IPS DF 19.7 (cell line): ENCODE results near the gene DHDH.

ENCODE experiments used
- DNase-seq: peaks from one replicate; pipeline ENCODE4 v3.0.0-alpha.2; 2013; ENCODE audit warnings: low read depth, low spot score

Gene DHDH

GRCh38 chr19:48966541-48967345, 33.2 kb downstream of the DHDH start:
- DNase-seq = no peak

DNA sequence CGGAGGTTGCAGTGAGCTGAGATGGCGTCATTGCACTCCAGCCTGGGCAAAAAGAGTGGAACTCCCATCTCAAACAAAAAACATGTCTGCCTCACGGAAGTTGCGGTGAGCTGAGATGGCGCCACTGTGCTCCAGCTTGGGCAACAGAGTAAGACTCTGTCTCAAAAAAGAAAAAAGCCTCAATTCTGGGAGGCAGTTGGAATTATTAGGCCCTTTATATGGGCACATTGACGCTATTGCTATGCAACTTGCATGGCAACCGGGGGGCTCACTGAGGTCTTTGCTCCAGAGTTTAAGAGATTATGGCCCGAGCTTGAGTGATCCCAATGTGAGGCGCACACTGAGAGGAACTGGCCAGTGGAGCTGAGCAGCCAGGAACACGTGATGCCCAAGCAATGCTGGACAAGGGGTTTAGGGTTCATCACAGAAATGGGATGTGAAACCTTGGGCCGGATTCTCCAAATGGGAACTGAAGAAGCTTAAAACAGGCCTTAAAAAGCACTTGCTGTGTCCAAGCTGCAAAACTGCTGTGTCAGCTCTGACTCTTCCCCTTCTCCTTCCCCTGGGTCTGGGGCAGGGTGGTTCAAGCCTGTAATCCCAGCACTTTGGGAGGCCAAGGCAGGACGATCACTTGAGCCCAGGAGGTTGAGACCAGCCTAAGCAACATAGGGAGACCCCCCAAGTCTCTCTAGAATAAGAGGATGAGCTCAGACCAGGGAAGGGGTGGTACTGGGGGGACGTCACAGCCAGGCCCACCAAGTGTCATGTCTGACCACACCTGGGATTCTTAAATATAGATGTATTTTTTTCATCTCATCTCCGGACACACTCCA, 34.1 kb downstream of the DHDH start:
- DNase-seq = no peak

DNA sequence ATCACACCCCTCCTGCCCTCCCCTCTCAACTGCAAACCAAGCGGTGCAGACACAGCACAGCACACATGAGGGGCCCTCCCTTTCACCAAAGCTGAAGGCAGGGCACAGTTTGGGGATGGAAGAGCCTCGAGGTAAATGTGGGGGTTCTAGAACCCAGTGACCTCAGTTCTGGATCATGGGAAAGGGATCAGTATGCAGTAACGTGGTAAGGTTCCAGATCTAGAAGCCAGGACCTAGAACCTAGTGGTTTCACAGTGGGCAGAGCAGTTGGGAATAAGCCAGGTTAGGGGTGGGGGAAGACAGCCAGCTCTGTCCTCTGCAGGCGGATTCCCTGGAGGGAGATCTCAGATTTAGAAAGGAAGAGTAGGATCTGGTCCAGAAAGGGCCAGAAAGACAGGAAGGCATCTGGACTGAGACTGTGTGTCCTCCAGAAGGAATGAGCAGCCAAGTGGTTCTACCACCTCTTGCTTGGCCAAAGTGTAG, 34.7 kb downstream of the DHDH start:
- no peak for DNase-seq

DNA sequence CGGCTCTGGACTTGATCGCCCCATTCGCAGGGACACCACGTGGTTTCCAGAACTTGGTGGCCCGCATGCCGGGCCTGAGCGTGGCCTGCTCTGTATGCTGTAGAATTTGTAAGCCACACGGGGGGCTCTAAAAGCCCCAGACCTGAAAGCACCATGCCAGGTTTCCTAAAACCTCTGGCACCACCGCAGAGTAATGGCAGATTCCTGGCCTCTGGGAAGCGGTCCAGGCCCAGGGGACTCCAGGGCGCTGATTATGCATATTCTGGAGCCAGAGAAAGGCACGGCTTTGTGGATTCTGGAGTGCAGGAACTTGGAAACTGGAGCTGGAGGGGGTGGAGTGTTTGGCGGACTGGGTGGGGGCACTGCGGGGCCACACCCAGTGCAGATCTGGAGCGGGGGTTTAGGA, 35.3 kb downstream of the DHDH start:
- DNase-seq = no peak

GRCh38 chr19:48969276-48970138, 36.0 kb downstream of the DHDH start:
- no peak for DNase-seq

DNA sequence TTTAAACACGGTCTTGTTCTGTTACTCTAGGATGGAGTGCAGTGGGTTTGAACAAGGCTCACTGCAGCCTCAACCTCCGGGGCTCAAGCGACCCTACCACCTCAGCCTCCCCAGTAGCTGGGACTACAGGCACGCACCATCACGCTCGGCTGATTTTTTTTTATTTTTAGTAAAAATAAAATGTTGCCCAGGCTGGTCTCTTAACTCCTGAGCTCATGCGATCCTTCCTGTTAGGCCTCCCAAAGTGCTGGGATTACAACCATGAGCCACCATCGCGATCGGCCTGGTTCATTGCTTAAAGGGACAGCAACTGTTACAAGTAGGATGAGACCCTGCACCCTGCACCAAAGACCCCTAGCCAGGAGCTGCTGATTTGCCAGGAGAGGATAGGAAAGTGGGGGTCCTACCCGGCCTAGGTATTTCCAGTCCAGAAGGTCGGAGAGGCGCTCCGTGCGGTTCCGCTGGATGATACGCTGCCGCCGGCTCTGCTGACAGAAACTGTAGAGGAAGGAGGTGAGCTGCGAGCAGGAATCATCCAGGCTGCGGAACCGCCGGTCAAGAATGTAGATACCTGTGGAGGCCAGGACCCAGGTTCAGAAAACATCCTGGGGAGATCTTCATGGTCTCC, 36.8 kb downstream of the DHDH start:
- no peak for DNase-seq

DNA sequence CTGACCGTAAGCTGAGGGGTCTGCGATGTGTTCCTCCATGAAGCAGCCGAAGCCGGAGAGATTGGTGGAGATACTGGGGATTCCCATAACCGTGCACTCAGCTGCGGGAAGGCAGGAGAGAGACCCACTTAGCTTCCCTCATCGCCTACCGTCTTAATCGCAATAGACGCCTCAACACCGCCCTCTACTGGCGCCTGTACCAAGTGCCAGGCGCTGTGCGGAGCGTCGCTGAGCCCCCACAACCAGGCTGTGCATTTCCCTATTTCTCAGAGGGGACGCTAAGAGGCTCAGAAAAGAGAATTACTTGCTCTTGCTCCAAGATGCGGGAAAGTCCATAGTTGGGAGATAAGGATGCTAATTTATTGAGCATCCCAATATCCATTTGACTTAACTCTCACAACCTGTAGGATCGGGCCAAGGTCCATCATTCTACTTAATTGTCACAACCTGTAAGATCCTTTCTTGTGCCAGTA, 37.5 kb downstream of the DHDH start:
- DNase-seq = no peak

DNA sequence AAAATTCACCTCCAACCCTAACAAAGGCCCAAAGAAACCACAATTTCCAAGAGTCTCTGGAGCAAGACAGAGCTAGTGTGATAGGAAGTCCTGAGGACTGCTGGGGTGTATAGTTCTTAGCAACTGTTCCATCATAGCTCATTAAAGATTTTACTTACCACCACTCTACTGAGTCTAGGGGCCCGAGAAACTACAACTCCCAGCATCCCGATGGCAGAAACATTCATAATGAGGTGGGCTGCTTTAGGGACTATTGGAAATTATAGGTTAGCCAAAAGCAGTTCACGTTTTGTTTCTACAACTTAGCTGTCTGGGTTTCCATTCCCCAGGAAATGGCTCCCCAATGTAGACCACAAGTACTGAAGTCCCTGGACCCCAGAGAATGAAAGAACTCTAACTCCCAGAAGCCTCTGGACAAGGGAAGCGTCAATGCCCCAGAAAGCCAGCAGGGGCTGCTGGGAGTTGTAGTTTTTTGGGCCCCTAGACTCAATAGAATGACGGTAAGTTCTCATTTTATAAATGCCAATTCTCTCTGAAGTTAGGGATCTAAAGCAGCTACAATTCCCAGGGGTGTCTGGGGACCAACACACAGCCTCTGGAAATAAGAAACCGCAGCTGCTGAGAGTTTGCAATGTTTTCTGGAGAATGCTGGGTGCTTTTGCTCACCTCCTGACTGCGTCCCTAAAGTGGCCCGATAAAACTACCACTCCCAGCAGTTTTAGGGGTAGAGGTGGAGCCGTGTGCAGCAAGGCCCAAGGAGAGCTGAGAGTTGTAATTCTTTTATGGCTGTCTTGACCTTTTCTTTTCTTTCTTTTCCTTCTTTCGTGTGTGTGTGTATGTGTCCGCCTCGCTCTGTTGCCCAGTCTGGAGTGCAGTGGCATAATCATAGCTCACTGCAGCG, 42.7 kb downstream of the DHDH start:
- no peak for DNase-seq

DNA sequence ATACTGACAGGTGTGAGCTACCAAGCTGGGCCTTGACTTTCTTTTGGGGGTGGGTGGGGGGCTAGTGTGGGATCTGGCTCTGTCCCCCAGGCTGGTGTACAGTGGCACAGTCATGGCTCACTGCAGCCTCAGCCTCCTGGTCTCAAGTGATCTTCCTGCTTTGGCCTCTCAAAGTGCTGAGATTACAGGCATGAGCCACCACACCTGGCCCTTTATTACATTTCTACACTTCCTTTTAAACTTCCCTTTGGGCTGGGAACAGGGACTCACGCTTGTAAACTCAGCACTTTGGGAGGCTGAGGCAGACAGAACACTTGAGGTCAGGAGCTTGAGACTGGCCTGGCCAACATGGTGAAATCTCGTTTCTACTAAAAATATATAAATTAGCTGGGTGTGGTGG, 43.6 kb downstream of the DHDH start:
- DNase-seq = no peak

DNA sequence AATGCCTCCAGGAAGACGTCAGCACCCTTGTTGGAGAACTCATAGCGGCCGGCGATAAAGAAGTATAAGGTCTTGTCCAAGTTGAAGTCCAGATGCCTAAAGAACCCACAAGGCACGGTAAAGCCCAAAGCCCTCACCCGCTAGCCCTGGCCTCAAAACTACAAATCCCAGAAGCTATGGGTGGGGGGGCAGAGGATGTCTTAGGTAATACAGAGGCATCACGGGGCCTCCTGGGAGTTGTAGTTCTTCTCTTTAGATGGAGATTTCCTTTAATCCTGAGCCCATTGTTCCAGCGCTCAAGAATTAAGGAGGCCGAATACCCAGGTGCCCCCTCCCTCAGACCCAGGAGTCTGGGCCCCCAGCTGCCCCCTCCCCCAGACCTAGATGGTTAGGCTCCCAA, 48.8 kb downstream of the DHDH start:
- no peak for DNase-seq

DNA sequence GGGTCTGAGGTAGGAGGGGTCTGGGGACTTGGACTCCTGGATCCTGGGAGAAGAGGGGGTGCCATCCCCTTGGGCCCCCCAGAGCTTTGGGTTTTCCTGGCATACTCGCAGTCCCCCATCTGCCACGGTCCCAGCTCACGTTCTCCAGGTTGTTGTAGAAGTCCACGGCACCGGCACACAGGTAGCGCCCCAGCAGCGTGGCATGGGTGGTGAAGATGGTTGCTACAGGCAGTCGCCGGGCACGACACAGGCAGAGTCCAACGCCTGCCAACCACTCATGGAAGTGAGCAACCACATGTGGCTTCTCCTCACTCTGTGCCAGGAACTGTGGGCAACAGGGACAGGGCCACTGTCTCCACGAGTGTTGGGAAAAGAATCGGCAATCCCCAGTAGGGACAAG, 52.2 kb downstream of the DHDH start:
- no peak for DNase-seq

GRCh38 chr19:48986211-48986610, 52.7 kb downstream of the DHDH start:
- no peak for DNase-seq

GRCh38 chr19:48987323-48987722, 53.8 kb downstream of the DHDH start:
- DNase-seq = no peak

GRCh38 chr19:48988286-48988685, 54.8 kb downstream of the DHDH start:
- no peak for DNase-seq

- DNase-seq = no peak
Measured at GRCh38 chr19:48988860-48989259, 55.4 kb downstream of the DHDH start.

DNA sequence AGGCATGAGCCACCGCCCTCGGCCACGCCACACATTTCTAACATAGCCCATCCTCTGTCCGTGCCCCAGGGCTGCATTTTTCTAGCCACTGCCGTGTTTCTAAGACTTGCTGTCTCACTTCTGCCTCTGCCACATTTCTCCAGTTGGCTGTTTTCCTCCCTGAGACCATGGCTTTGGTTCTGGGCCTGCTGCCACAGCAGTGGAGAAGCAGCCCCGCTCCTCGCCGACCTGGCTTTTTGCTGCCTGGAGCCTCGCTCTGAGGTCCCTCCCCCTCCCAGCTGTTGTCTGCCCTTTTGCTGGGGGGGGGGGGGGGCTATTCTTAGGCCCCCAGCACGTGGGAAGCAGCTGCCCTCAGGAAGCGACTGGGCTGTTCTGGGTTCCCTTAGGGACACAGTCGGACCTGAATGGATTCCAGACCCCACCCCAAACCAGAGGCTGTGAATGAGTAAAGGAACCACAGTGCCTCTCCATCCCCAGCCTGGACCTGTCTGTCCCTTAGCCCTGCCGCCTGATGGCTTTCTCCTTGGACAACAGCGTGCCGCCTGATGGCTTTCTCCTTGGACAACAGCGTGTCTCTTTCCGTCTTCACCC, 56.3 kb downstream of the DHDH start:
- no peak for DNase-seq

DNA sequence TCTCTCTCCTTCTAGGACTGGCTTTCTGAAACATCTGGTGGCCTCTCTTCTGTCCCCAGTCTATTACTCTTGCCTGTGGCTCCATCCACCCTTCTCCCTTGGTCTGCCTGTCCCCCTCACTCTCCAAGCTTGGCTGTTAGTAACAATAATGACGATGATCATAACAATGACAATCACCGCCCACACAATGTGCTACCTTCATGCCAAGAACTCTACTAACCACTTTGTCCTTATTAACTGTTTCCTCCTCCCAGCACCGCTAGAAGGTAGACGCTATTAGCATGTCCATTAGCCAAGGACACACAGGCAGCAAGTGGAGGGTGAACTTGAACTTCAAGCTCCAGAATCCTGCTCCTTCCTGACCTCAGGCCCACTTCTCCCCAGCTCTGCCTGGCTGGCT, 56.9 kb downstream of the DHDH start:
- DNase-seq = no peak

GRCh38 chr19:48991011-48991609, 57.6 kb downstream of the DHDH start:
- no peak for DNase-seq

DNA sequence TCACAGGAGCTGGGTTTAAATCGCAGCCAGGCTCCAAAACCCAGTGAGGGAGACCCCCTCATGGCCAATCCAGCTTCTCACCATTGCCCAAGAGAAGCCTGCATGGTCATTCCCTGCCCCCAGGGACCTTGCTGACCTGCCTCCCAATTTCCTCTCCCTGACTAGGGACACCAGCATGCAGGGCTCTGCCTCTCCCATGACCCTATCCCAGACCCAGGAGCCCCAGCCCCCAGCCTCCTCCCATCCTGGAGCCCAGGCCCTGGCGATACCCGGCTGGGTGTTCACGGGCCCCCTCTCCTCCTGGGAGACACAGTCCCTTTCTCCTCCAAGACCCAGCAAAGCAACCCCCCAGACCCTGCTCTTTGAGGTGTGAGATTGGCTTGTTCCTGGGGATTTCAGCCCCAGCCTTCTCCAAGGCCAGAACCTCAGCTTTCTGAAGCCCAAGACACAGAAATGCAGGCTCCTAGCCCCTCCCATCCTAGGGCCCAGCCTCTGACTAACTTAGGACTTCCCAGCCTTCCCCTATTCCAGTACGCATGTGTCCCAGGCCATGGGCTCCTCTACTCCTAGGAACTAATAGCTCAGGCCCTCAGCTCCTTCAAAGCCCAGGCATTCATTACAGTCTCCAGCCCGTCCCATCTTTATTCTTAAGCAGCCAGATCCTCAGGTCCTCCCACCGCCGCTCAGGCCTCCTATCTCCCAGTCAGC, 58.5 kb downstream of the DHDH start:
- DNase-seq = no peak
